Mucosa of stomach (tissue), 1 donor: Measurements from ENCODE around the gene MAGI2.

Experiments used
- H3K27me3 ChIP-seq: one replicate; pipeline ENCODE4 v1.7.0; 2013; ENCODE audit warnings: mild to moderate bottlenecking, low read length; ENCODE audit not compliant: control insufficient read depth, insufficient read depth
- H3K36me3 ChIP-seq: one replicate; pipeline ENCODE4 v1.7.0; 2013; ENCODE audit warnings: low read length; ENCODE audit not compliant: control insufficient read depth, insufficient read depth
- H3K4me1 ChIP-seq: one replicate; pipeline ENCODE4 v1.7.0; 2013; ENCODE audit warnings: mild to moderate bottlenecking, low read length; ENCODE audit not compliant: control insufficient read depth, insufficient read depth
- H3K4me3 ChIP-seq: one replicate; pipeline ENCODE4 v1.7.0; 2013; ENCODE audit warnings: low read length
- H3K9ac ChIP-seq: one replicate; pipeline ENCODE4 v1.7.0; 2013; ENCODE audit warnings: mild to moderate bottlenecking, low read length, moderate library complexity
- H3K9me3 ChIP-seq: one replicate; pipeline ENCODE4 v1.7.0; 2013; ENCODE audit warnings: mild to moderate bottlenecking, low read length, moderate library complexity; ENCODE audit not compliant: control insufficient read depth
- donor health status: Pancreatic carcinoma.

MAGI2 gene

DNA sequence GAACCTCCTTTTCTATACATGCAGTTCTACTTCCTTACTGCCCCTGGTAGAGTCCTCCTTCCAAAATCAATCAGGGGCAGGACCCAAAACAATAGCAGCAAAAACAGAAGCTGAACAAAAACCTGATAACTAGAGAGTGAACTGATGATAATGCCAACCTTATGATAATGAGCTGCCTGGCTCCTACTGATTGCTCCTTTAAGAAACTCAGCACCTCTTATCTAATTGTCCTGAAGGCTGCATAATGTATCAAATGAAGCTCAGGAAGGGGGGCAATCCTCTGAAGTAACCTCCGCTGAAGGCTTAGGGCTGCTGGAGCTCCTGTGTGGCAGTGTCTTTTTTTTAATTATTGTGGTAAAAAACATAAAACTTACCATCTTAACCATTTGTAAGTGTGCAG lies 1397.9 kb downstream of the MAGI2 start:
- no peaks in the 10 kb centered on the region for H3K4me1 ChIP-seq
- H3K9ac ChIP-seq = no peak overlapping the region
- H3K4me3 ChIP-seq = no peak overlapping the region
- H3K9me3 ChIP-seq = no peaks in the 10 kb centered on the region
- no peaks in the 10 kb centered on the region for H3K27me3 ChIP-seq
- H3K36me3 ChIP-seq = no peaks in the 10 kb centered on the region

DNA sequence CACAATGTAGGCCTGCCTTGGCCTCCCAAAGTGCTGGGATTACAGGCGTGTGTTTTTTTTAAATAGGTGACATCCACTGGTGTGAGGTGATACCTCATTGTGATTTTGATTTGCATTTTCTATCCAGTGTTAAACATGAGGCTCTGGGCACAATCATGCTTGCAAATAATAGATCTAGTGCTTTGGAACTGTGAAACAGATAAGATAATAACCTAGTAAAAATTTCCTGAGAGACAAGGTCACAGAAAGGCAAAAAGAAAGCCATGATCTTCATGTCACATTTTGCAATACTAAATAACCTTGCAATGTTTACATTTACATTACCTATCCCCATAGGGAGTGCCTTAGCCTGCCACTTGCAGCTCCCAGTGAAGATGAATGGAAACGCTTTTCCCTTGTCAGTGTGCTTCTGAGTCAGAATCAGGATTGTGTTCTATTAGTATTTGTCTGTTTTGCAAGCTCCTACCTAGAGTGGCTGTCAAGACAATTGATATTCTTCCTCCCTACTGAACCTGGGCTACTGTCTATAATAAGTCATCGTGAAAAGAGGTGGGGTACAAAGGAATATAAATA lies 1398.4 kb downstream of the MAGI2 start:
- Histone ChIP-seq H3K4me1 (no peaks in the 10 kb centered on the region), H3K9ac (no peak overlapping the region), H3K9me3 (no peaks in the 10 kb centered on the region)

DNA sequence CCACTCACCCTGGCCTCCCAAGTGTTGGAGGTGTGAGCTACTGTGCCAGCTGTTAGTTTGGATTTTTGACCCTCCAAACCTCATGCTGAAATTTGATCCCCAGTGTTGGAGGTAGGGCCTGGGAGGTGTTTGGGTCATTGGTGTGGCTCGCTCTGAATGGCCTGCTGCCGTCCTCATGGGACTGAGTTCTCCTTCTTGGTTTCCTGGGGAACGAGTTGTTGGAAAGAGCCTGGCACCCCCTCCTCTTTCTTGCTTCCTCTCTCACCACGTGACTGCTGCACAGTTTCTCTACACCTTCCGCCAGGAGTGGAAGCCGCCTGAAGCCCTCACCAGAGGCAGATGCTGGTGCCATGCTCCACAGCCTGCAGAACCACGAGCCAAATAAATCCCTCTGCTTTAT lies 1401.4 kb downstream of the MAGI2 start:
- H3K4me1 ChIP-seq = no peaks in the 10 kb centered on the region
- H3K9ac ChIP-seq = no peak overlapping the region
- no peak overlapping the region for H3K4me3 ChIP-seq
- H3K9me3 ChIP-seq = no peaks in the 10 kb centered on the region
- H3K27me3 ChIP-seq = no peaks in the 10 kb centered on the region
- H3K36me3 ChIP-seq = no peaks in the 10 kb centered on the region

More for the DNA sequence above, 1398.4 kb downstream of the MAGI2 start:
- Histone ChIP-seq H3K4me3 (no peak overlapping the region), H3K27me3 (no peaks in the 10 kb centered on the region), H3K36me3 (no peaks in the 10 kb centered on the region)

DNA sequence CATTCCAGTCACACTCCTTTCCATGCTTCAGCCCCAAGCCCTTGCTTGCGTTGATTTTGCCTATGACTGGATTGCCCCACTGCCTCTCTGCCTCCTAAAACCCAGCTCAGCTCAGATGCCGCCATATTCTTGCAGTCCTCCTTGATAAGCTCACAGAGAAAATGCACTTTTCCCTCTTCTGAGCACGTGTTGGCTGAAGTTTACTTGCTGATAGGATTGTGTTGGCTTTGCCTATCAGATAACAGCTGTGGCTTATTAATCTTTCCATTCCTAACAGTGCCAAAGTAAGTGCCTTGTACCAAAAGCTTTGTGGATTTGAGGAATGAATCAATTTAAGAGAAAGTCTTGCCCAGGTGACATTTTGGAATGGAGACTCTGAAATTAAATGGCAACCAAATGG lies 1405.7 kb downstream of the MAGI2 start:
- no peaks in the 10 kb centered on the region for H3K4me1 ChIP-seq
- H3K27me3 ChIP-seq = no peaks in the 10 kb centered on the region
- no peak overlapping the region for H3K9ac ChIP-seq
- H3K9me3 ChIP-seq = no peaks in the 10 kb centered on the region
- no peak overlapping the region for H3K4me3 ChIP-seq
- no peaks in the 10 kb centered on the region for H3K36me3 ChIP-seq

DNA sequence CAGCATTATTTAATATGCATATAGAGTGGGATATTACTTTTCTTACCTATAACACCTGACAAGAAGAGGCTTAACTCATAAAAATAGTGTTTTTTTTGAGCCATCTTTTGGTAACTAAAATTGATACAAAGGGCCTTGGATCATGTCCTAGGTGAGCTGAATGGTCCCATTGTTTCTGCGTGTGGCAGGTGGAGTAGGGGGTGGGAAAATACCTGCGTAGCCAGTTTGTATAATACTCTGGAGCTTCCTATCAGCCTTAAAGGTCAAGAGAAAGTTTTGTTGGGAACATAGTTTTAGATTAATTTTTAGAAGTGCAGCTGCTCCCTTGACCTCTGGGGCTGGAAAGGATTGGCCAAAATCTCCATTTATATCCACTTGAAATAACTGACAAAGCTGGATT lies 1410.3 kb downstream of the MAGI2 start:
- H3K27me3 ChIP-seq = no peaks in the 10 kb centered on the region
- H3K4me3 ChIP-seq = no peak overlapping the region
- H3K4me1 ChIP-seq = no peaks in the 10 kb centered on the region
- no peak overlapping the region for H3K9ac ChIP-seq
- H3K36me3 ChIP-seq = no peaks in the 10 kb centered on the region
- H3K9me3 ChIP-seq = no peaks in the 10 kb centered on the region

DNA sequence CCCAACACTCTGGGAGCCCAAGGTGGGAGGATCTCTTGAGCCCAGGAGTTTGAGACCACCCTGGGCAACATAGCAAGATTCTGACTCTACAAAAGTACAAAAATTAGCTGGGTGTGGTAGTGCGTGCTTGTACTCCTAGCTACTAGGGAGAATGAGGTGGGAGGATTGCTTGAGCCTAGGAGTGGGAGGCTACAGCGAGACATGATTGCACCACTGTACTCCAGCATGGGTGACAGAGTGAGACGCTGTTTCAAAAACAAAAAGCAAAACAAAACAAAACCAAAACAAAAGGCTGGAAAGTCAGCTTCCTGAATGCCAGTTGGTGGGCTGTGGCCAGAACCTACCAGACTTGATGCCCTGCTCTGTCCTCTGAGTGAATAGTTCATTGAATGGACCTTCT lies 1412.0 kb downstream of the MAGI2 start:
- no peaks in the 10 kb centered on the region for H3K9me3 ChIP-seq
- H3K27me3 ChIP-seq = no peaks in the 10 kb centered on the region
- no peaks in the 10 kb centered on the region for H3K36me3 ChIP-seq
- no peak overlapping the region for H3K4me3 ChIP-seq
- H3K9ac ChIP-seq = no peak overlapping the region
- no peaks in the 10 kb centered on the region for H3K4me1 ChIP-seq

DNA sequence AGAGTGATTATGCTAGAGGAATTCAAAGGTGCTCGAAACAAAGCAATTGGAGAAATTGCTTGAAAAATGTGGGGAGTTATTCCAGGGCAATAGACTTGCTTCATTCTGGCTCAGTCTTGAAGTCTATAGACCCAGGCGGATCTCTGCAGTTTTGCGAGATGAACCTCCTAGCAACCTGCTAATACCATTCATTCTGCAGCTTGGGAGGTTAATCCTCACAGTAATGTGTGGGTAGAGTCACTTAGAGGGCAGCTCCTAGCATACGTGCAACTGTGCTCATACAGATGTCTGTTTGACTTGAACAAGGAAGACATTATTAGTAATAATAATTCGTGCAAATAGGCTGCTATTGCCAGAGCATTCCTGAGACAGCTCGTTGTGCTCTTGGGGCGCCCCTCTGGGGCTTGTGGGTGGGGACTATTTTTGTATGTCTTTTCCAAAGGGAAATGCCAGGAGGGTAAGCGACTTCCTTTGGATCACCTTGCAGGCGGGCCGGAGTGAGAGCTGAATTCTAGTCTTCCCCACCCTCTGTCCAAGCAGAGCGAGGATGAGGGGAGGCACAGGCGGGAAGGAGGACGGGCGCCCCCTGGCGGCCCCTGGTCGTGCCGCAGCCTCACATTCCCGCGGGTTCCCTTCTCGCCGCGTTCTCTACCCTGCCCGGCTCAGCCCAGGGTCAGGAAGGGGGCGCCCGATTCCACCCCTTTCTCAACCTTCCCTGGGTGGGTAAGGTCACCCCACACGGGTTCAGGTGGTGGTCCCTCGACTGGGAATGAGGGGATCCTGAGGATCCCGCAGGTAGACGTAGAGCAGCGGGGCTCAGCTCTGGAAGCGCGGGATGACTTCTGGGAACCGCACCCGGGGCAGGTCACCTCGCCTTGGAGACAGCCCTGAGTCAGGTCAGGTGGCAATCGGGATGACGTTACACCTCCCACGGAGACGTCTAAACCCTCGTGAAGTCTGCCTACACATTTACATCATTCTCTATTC lies 1413.4 kb downstream of the MAGI2 start:
- no peak overlapping the region for H3K4me3 ChIP-seq

DNA sequence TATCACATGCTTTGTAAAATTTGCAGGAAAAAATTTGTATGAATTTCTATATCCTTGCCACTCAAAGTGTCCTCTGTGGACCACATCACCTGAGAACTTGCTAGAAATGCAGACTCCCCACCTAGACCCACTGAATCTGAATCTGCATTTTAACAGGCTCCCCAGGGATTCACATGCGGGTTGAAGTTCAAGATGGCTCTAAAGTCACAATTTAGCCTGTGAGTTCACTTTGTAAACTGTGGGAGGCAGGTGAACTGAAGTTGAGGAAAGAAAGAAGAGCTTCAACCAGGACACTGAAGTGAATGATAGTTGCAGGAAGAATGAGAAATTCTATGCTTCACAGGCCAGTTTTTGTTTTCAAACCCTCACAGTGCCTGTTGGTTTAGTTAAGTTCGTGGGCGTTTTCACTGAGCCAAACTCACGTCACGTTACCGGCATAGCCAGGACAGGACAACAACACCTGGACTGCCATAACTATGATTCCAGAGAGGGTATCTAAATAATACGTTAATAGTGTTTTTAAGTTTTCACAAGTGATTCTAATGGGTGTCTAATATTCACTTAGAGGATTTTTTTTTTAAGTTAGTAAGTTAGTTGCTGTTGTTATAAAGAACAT lies 1414.9 kb downstream of the MAGI2 start:
- H3K9me3 ChIP-seq = no peaks in the 10 kb centered on the region
- no peaks in the 10 kb centered on the region for H3K27me3 ChIP-seq
- H3K9ac ChIP-seq = no peak overlapping the region

More for the DNA sequence above, 1413.4 kb downstream of the MAGI2 start:
- H3K27me3 ChIP-seq = no peaks in the 10 kb centered on the region
- no peaks in the 10 kb centered on the region for H3K9me3 ChIP-seq
- no peaks in the 10 kb centered on the region for H3K36me3 ChIP-seq
- no peaks in the 10 kb centered on the region for H3K4me1 ChIP-seq
- H3K9ac ChIP-seq = no peak overlapping the region

DNA sequence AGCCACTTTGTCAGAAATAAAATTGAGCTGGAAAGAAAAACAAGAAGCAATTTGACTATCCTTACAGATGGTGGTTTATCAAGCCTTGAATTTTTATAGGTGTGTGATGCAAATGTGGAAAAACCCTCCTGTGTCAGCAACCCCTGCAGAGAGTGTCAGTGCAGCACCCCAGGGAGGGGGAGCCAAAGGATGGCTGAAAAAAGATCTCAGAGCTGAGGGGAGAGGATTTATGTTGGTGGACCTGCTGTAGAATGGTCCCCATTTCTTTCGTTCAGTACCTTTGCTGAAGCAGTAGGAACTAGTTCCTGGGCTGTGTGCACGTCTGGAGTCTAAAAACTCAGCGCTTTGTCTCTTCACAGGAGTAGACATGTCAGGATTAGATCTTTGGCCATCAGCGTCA lies 1415.9 kb downstream of the MAGI2 start:
- no peaks in the 10 kb centered on the region for H3K4me1 ChIP-seq
- no peaks in the 10 kb centered on the region for H3K9me3 ChIP-seq
- H3K4me3 ChIP-seq = no peak overlapping the region
- no peaks in the 10 kb centered on the region for H3K36me3 ChIP-seq
- H3K27me3 ChIP-seq = no peaks in the 10 kb centered on the region
- no peak overlapping the region for H3K9ac ChIP-seq

More for the DNA sequence above, 1414.9 kb downstream of the MAGI2 start:
- Histone ChIP-seq H3K36me3 (no peaks in the 10 kb centered on the region), H3K4me3 (no peak overlapping the region), H3K4me1 (no peaks in the 10 kb centered on the region)

DNA sequence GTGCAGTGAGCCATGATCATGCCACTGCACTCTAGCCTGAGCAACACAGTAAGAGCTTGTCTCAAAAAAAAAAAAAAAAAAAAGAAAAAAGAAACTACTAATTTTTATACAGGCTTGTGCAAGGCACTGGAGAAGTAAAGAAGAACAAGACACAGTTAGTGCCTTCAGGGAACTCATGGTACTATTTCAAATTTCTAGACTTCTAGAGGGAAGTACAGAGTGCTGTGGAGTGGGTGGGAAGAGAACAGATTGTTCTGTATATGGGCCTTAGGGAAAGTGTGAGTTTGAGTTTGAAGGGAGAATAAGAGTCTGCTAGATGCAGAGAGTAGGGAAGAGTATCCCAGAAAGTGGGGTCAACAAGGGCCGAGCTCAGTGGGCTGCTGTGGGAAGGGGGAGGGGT lies 1420.1 kb downstream of the MAGI2 start:
- Histone ChIP-seq H3K27me3 (no peaks in the 10 kb centered on the region), H3K36me3 (no peaks in the 10 kb centered on the region), H3K9me3 (no peaks in the 10 kb centered on the region), H3K4me1 (no peaks in the 10 kb centered on the region), H3K4me3 (no peak overlapping the region), H3K9ac (no peak overlapping the region)

DNA sequence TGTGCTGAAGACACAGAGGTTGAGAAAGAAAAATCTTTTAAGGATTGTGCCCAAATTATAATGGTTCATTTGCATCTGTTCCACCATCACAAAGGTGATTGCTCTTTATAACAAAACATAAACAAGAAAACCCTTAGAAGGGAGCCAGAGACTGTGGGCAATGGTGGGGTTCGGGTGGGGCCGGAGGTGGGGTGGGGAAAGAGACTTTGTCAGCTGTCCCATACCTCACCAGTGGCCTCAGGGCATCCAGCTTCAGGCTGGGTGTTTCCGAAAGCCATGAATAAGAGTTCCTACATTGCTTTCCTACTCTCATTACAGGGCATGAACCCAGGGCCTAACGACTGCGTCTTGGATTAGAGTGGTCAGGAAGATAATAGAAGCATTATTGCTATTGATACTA lies 1427.0 kb downstream of the MAGI2 start:
- H3K9me3 ChIP-seq = no peaks in the 10 kb centered on the region
- H3K36me3 ChIP-seq = no peaks in the 10 kb centered on the region
- H3K9ac ChIP-seq = no peak overlapping the region
- no peaks in the 10 kb centered on the region for H3K27me3 ChIP-seq
- no peak overlapping the region for H3K4me3 ChIP-seq
- no peaks in the 10 kb centered on the region for H3K4me1 ChIP-seq

DNA sequence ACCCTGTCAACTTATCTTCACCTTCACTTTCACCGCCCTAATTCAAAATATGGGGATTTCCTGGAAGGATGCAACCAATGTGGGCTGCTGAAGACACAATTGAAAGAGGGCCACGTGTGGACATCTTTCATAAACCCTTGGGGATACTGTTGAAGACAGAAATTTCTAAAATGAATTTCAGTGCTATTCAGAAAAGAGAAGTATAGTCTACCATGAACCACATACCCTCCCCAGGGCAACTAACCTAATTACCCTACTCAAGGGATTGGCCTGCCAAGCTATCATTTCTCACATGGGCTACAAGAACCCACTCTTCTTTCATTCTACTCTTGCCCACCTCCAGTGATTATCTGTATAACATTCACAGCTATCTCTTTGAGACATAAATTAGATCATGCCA lies 1428.9 kb downstream of the MAGI2 start:
- H3K9me3 ChIP-seq = no peaks in the 10 kb centered on the region
- no peaks in the 10 kb centered on the region for H3K36me3 ChIP-seq
- no peak overlapping the region for H3K9ac ChIP-seq
- H3K4me1 ChIP-seq = peaks cover 5% of the 10 kb centered on the region
- no peaks in the 10 kb centered on the region for H3K27me3 ChIP-seq
- H3K4me3 ChIP-seq = no peak overlapping the region
